H9 (cell line): ENCODE data around the gene DAGLB. TPM values are rescaled to one million over a fixed set of nuclear protein-coding genes. Genes with fewer than 3 reads are reported as not detected.
"Not testable (repeated sequence)": the region's sequence is repeated elsewhere in the genome, so short reads cannot be mapped to it uniquely, and the experiment has no call there.

ENCODE experiments used
- DNase-seq: peaks from one replicate; pipeline ENCODE4 v3.0.0-alpha.2; 2017
- H2AFZ ChIP-seq: one replicate; pipeline ENCODE4 v1.6.1; 2013; ENCODE audit warnings: mild to moderate bottlenecking, low read length, control low read depth, moderate library complexity
- H2AK5ac ChIP-seq: 2 replicates; pipeline ENCODE4 v1.6.1; 2013; ENCODE audit warnings: low read length, control low read depth, mixed read lengths; ENCODE audit not compliant: insufficient read length
- H2BK120ac ChIP-seq: one replicate; pipeline ENCODE4 v1.6.1; 2013; ENCODE audit warnings: low read depth, mild to moderate bottlenecking, low read length, control low read depth, inconsistent platforms; ENCODE audit not compliant: poor library complexity, severe bottlenecking
- H2BK12ac ChIP-seq: 2 replicates; pipeline ENCODE4 v1.6.1; 2013; ENCODE audit warnings: low read length, control low read depth, mixed read lengths, low read depth; ENCODE audit not compliant: insufficient read length
- H2BK15ac ChIP-seq: 2 replicates; pipeline ENCODE4 v1.6.1; 2013; ENCODE audit warnings: low read depth, low read length, control low read depth
- H2BK20ac ChIP-seq: one replicate; pipeline ENCODE4 v1.6.1; 2013; ENCODE audit warnings: low read depth, mild to moderate bottlenecking, low read length, control low read depth, inconsistent platforms; ENCODE audit not compliant: poor library complexity, severe bottlenecking
- H2BK5ac ChIP-seq: 2 replicates; pipeline ENCODE4 v1.6.1; 2013; ENCODE audit warnings: low read length, control low read depth, mixed read lengths; ENCODE audit not compliant: insufficient read length
- H3K14ac ChIP-seq: 2 replicates; pipeline ENCODE4 v1.6.1; 2013; ENCODE audit warnings: low read length, control low read depth; ENCODE audit not compliant: insufficient read depth
- H3K18ac ChIP-seq: 2 replicates; pipeline ENCODE4 v1.6.1; 2013; ENCODE audit warnings: low read depth, mild to moderate bottlenecking, mixed read lengths, low read length, control low read depth; ENCODE audit not compliant: insufficient read length
- H3K23ac ChIP-seq: 2 replicates; pipeline ENCODE4 v1.6.1; 2013; ENCODE audit warnings: low read length, control low read depth, mixed read lengths, low read depth; ENCODE audit not compliant: insufficient read length
- H3K23me2 ChIP-seq: 2 replicates; pipeline ENCODE4 v1.6.1; 2013; ENCODE audit warnings: low read depth, mild to moderate bottlenecking, mixed read lengths, low read length, control low read depth; ENCODE audit not compliant: insufficient read length, poor library complexity, severe bottlenecking
- H3K27ac ChIP-seq: 2 replicates; pipeline ENCODE4 v1.5.1; 2013; ENCODE audit warnings: low read length, control low read depth, mixed read lengths, low read depth; ENCODE audit not compliant: insufficient read length
- H3K27me3 ChIP-seq: 2 replicates; pipeline ENCODE4 v1.6.1; 2013; ENCODE audit warnings: low read length, control low read depth, inconsistent platforms; ENCODE audit not compliant: insufficient read depth
- H3K4ac ChIP-seq: 2 replicates; pipeline ENCODE4 v1.6.1; 2013; ENCODE audit warnings: low read depth, mild to moderate bottlenecking, control low read depth, inconsistent platforms, low read length, moderate library complexity
- H3K4me1 ChIP-seq: 2 replicates; pipeline ENCODE4 v1.6.1; 2013; ENCODE audit warnings: low read length, control low read depth, inconsistent platforms; ENCODE audit not compliant: insufficient read depth
- H3K4me2 ChIP-seq: 2 replicates; pipeline ENCODE4 v1.6.1; 2013; ENCODE audit warnings: low read length, control low read depth, mixed read lengths; ENCODE audit not compliant: insufficient read length, insufficient read depth
- H3K56ac ChIP-seq: 2 replicates; pipeline ENCODE4 v1.6.1; 2013; ENCODE audit warnings: low read depth, mild to moderate bottlenecking, mixed read lengths, low read length, control low read depth; ENCODE audit not compliant: insufficient read length
- H3K79me1 ChIP-seq: 2 replicates; pipeline ENCODE4 v1.6.1; 2013; ENCODE audit warnings: low read depth, mild to moderate bottlenecking, moderate library complexity, low read length, control low read depth, inconsistent platforms; ENCODE audit not compliant: insufficient read depth, poor library complexity, severe bottlenecking
- H3K79me2 ChIP-seq: 2 replicates; pipeline ENCODE4 v1.6.1; 2013; ENCODE audit warnings: low read length, control low read depth, inconsistent platforms; ENCODE audit not compliant: insufficient read depth
- H3K9ac ChIP-seq: 2 replicates; pipeline ENCODE4 v1.6.1; 2013; ENCODE audit warnings: low read length, control low read depth, mixed read lengths; ENCODE audit not compliant: insufficient read length; ENCODE audit errors: extremely low read depth
- H3K9me3 ChIP-seq: one replicate; pipeline ENCODE4 v1.6.1; 2013; ENCODE audit warnings: low read depth, low read length, inconsistent platforms; ENCODE audit not compliant: control insufficient read depth
- H3T11ph ChIP-seq: one replicate; pipeline ENCODE4 v1.6.1; 2013; ENCODE audit warnings: mild to moderate bottlenecking, low read length, control low read depth, inconsistent platforms
- H4K20me1 ChIP-seq: one replicate; pipeline ENCODE4 v1.6.1; 2013; ENCODE audit not compliant: control insufficient read depth, insufficient read length, insufficient read depth
- H4K5ac ChIP-seq: 2 replicates; pipeline ENCODE4 v1.6.1; 2013; ENCODE audit warnings: low read depth, mild to moderate bottlenecking, mixed read lengths, low read length, control low read depth; ENCODE audit not compliant: insufficient read length
- H4K8ac ChIP-seq: replicated peaks from 2 replicates; pipeline ENCODE4 v1.6.1; 2013; ENCODE audit warnings: low read length, control low read depth, mixed read lengths, low read depth; ENCODE audit not compliant: insufficient read length
- H4K91ac ChIP-seq: 2 replicates; pipeline ENCODE4 v1.6.1; 2013; ENCODE audit warnings: low read depth, mild to moderate bottlenecking, moderate library complexity, mixed read lengths, low read length, control low read depth; ENCODE audit not compliant: insufficient read length
- H3K27ac Mint-ChIP-seq, 3 experiments: 2 replicates in 2 of 3; 3 replicates in 1 of 3; pipeline ENCODE4 v1.8.0; 2020 to 2021; ENCODE audit warnings: mixed read lengths in 3 of 3, mild to moderate bottlenecking in 1 of 3, moderate library complexity in 1 of 3
- H3K27me3 Mint-ChIP-seq: 2 replicates; pipeline ENCODE4 v1.8.0; 2021; ENCODE audit warnings: low read depth, mild to moderate bottlenecking, moderate library complexity, mixed read lengths
- H3K36me3 Mint-ChIP-seq, 3 experiments: 2 replicates in 2 of 3; 3 replicates in 1 of 3; pipeline ENCODE4 v1.8.0; 2020 to 2021; ENCODE audit warnings: low read depth in 3 of 3, mixed read lengths in 3 of 3; ENCODE audit not compliant: insufficient read depth in 1 of 3
- H3K4me1 Mint-ChIP-seq, 2 experiments: 2 replicates each; pipeline ENCODE4 v1.8.0; 2020; ENCODE audit warnings: mixed read lengths in 2 of 2
- H3K4me3 Mint-ChIP-seq, 2 experiments: 2 replicates in 1 of 2; 3 replicates in 1 of 2; pipeline ENCODE4 v1.8.0; 2020 to 2021; ENCODE audit warnings: mild to moderate bottlenecking in 2 of 2, mixed read lengths in 2 of 2, moderate library complexity in 1 of 2
- H3K9me3 Mint-ChIP-seq, 2 experiments: 2 replicates in 1 of 2; 3 replicates in 1 of 2; pipeline ENCODE4 v1.8.0; 2020; ENCODE audit warnings: mild to moderate bottlenecking in 2 of 2, mixed read lengths in 2 of 2, moderate library complexity in 1 of 2
- CTCF ChIP-seq: fragments of 200-600 bp; sonication (generic); conservative IDR thresholded peaks from 3 replicates; pipeline ENCODE4 v1.8.0; 2021; ENCODE audit warnings: antibody characterized with exemption, mild to moderate bottlenecking
- WGBS: extraction: QIAGEN DNeasy Blood & Tissue Kit; methylation state at CpG from one replicate; pipeline ENCODE4 v1.1.7; 2013; ENCODE audit warnings: missing lambda C conversion rate, low lambda C conversion rate, mixed read lengths; ENCODE audit not compliant: insufficient read length; ENCODE audit errors: extremely low coverage; 5-methylcytosine and 5-hydroxymethylcytosine counted together
- total RNA-seq: library from RNA; stranded (reverse); gene quantifications from 2 replicates; pipeline ENCODE4 v1.2.1, GENCODE V29; 2021

The DAGLB gene
- total RNA-seq, 1 experiment from 2014 or later = 46.4 TPM

GRCh38 chr7:6398943-6399342, 48.8 kb downstream of the DAGLB start:
- Histone ChIP-seq H3T11ph (no peak overlapping the region), H3K9ac (no peak overlapping the region), H3K79me2 (peaks cover 28% of the 10 kb centered on the region; the same call in 1 of the 2 replicates), H3K79me1 (peaks cover 6% of the 10 kb centered on the region), H3K4me1 (no peaks in the 10 kb centered on the region), H3K14ac (no peak overlapping the region), H2BK12ac (no peak overlapping the region), H3K56ac (no peak overlapping the region), H3K18ac (no peak overlapping the region), H2BK120ac (no peak overlapping the region), H3K4ac (no peak overlapping the region), H3K23ac (no peak overlapping the region), H2BK20ac (no peak overlapping the region), H3K4me2 (no peak overlapping the region), H2BK15ac (no peak overlapping the region), H4K5ac (no peak overlapping the region), H2BK5ac (no peak overlapping the region), H3K27me3 (no peaks in the 10 kb centered on the region), H2AFZ (no peak overlapping the region), H4K91ac (no peak overlapping the region), H2AK5ac (no peak overlapping the region), H3K23me2 (no peaks in the 10 kb centered on the region), H4K8ac (no peak overlapping the region), H4K20me1 (no peaks in the 10 kb centered on the region), H3K27ac (no peak overlapping the region), H3K9me3 (no peaks in the 10 kb centered on the region)
- no peaks in the 10 kb centered on the region for H3K27me3 Mint-ChIP-seq
- WGBS = no CpG with 5 or more reads among the region's 12 CpGs
- H3K27ac Mint-ChIP-seq = peak overlapping the region in 2 of 3 experiments; percentile 59 to 86; a peak in 3 of 7 replicates
- H3K4me3 Mint-ChIP-seq = no peak overlapping the region
- peaks cover 52 to 62% (median 57%) of the 10 kb centered on the region in 3 experiments for H3K36me3 Mint-ChIP-seq
- DNase-seq = no peak
- peaks cover 7 to 24% of the 10 kb centered on the region in 2 experiments; a peak in 3 of 4 replicates for H3K4me1 Mint-ChIP-seq
- TF ChIP-seq CTCF = no peak
- H3K9me3 Mint-ChIP-seq = no peaks in the 10 kb centered on the region

GRCh38 chr7:6397759-6398495, 49.8 kb downstream of the DAGLB start:
- not testable (repeated sequence) for DNase-seq, H4K5ac ChIP-seq, H4K91ac ChIP-seq, H4K20me1 ChIP-seq, H3K18ac ChIP-seq, H3K79me1 ChIP-seq, H2BK12ac ChIP-seq, H3K56ac ChIP-seq, H3K14ac ChIP-seq, H2BK20ac ChIP-seq, H3K23ac ChIP-seq, H3K27me3 ChIP-seq, H3K9me3 ChIP-seq, H2AK5ac ChIP-seq, H2AFZ ChIP-seq, H3K9ac ChIP-seq, H2BK5ac ChIP-seq, H3K27me3 Mint-ChIP-seq, H3K9me3 Mint-ChIP-seq, H3K4me1 ChIP-seq, H3K23me2 ChIP-seq, H3T11ph ChIP-seq, H3K4me2 ChIP-seq, H2BK15ac ChIP-seq, H3K27ac ChIP-seq, H4K8ac ChIP-seq, H2BK120ac ChIP-seq, H3K4ac ChIP-seq, H3K4me3 Mint-ChIP-seq
- peaks cover 37% of the 10 kb centered on the region; the same call in 1 of the 2 replicates for H3K79me2 ChIP-seq
- peak overlapping the region in 2 of 3 experiments; percentile 79 to 82; a peak in 4 of 7 replicates for H3K27ac Mint-ChIP-seq
- no CpG with 5 or more reads among the region's 15 CpGs for WGBS
- peaks cover 7 to 28% of the 10 kb centered on the region in 2 experiments; a peak in 3 of 4 replicates for H3K4me1 Mint-ChIP-seq
- H3K36me3 Mint-ChIP-seq = peaks cover 54 to 65% (median 59%) of the 10 kb centered on the region in 3 experiments
